ENCODE results near the gene AP5M1.
"Not testable (repeated sequence)": the region's sequence is repeated elsewhere in the genome, so short reads cannot be mapped to it uniquely, and the experiment has no call there.

DNA sequence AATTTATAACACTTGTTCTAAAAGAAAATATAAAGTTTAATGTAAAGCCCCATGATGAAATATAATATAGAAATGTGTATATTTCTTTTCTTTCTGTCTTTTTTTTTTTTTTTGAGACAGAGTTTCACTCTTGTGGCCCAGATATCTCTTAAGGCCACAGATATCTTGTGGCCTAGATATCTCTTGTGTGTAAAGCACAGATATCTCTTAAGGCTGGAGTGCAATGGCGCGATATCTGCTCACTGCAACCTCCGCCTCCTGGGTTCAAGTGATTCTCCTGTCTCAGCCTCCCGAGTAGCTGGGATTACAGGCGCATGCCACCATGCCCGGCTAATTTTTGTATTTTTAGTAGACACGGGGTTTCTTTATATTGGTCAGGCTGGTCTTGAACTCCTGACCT is 28.7 kb upstream of the AP5M1 start:
- TF ChIP-seq, protein P1, sequence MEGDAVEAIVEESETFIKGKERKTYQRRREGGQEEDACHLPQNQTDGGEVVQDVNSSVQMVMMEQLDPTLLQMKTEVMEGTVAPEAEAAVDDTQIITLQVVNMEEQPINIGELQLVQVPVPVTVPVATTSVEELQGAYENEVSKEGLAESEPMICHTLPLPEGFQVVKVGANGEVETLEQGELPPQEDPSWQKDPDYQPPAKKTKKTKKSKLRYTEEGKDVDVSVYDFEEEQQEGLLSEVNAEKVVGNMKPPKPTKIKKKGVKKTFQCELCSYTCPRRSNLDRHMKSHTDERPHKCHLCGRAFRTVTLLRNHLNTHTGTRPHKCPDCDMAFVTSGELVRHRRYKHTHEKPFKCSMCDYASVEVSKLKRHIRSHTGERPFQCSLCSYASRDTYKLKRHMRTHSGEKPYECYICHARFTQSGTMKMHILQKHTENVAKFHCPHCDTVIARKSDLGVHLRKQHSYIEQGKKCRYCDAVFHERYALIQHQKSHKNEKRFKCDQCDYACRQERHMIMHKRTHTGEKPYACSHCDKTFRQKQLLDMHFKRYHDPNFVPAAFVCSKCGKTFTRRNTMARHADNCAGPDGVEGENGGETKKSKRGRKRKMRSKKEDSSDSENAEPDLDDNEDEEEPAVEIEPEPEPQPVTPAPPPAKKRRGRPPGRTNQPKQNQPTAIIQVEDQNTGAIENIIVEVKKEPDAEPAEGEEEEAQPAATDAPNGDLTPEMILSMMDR (IDR thresholded peaks at IDR 0.05): not testable (repeated sequence)
- TF ChIP-seq POLR2A, POLR2AphosphoS5, EP300 (IDR thresholded peaks at IDR 0.05): not testable (repeated sequence)

Measured in suprapubic skin (tissue), 4 donors.